Neural cell (in vitro differentiated cells): ENCODE data around the gene STXBP2. TPM values are rescaled to one million over a fixed set of nuclear protein-coding genes. Genes with fewer than 3 reads are reported as not detected.

Experiments
- H2AFZ ChIP-seq: fragments of 200-600, 300-800 bp; sonication (generic), shearing (Covaris generic); 2 replicates; pipeline ENCODE4 v1.6.0; 2014; ENCODE audit warnings: low read depth, mild to moderate bottlenecking, antibody characterized with exemption, low read length, moderate library complexity
- H3F3A ChIP-seq: fragments of 200-600 bp; shearing (Covaris generic); 2 replicates; pipeline ENCODE4 v1.6.1; 2016; ENCODE audit warnings: mild to moderate bottlenecking, moderate library complexity, mixed read lengths, antibody characterized with exemption, low read length; ENCODE audit not compliant: insufficient read depth, poor library complexity, severe bottlenecking
- H3K27ac ChIP-seq: fragments of 200-600, 300-800 bp; sonication (generic), shearing (Covaris generic); 2 replicates; pipeline ENCODE4 v1.5.1; 2014; ENCODE audit warnings: mild to moderate bottlenecking, low read length, moderate library complexity
- H3K27me3 ChIP-seq: fragments of 300-800, 200-600 bp; sonication (generic), shearing (Covaris generic); 2 replicates; pipeline ENCODE4 v1.6.0; 2014; ENCODE audit warnings: mild to moderate bottlenecking, low read depth, low read length, moderate library complexity; ENCODE audit not compliant: insufficient read depth
- H3K36me3 ChIP-seq: fragments of 300-800, 200-600 bp; sonication (generic), shearing (Covaris generic); 2 replicates; pipeline ENCODE4 v1.5.1; 2014; ENCODE audit warnings: mild to moderate bottlenecking, antibody characterized with exemption, low read length, moderate library complexity; ENCODE audit not compliant: insufficient read depth
- H3K4me2 ChIP-seq: fragments of 300-800, 200-600 bp; sonication (generic), shearing (Covaris generic); 2 replicates; pipeline ENCODE4 v1.6.0; 2014; ENCODE audit warnings: mild to moderate bottlenecking, low read length
- H3K4me3 ChIP-seq: fragments of 300-800, 200-600 bp; sonication (generic), shearing (Covaris generic); 2 replicates; pipeline ENCODE4 v1.5.1; 2014; ENCODE audit warnings: mild to moderate bottlenecking, low read length, moderate library complexity
- H3K79me2 ChIP-seq: fragments of 200-600 bp; shearing (Covaris generic); replicated peaks from 2 replicates; pipeline ENCODE4 v1.6.0; 2014; ENCODE audit warnings: mild to moderate bottlenecking, low read length, moderate library complexity; ENCODE audit not compliant: insufficient read depth
- H3K9ac ChIP-seq: fragments of 300-800, 200-600 bp; sonication (generic), shearing (Covaris generic); 2 replicates; pipeline ENCODE4 v1.6.1; 2016; ENCODE audit warnings: mild to moderate bottlenecking, low read length, mixed read lengths
- H3K9me2 ChIP-seq: fragments of 200-600 bp; shearing (Covaris generic); 2 replicates; pipeline ENCODE4 v1.6.1; 2016; ENCODE audit warnings: mild to moderate bottlenecking, low read length, mixed read lengths; ENCODE audit not compliant: insufficient read depth
- H3K9me3 ChIP-seq: fragments of 200-600, 300-800 bp; sonication (generic), shearing (Covaris generic); 2 replicates; pipeline ENCODE4 v1.6.1; 2016; ENCODE audit warnings: mild to moderate bottlenecking, mixed run types, low read length, moderate library complexity, mixed read lengths
- H4K20me1 ChIP-seq: fragments of 200-600 bp; shearing (Covaris generic); 2 replicates; pipeline ENCODE4 v1.6.1; 2016; ENCODE audit warnings: mild to moderate bottlenecking, mixed run types; ENCODE audit not compliant: insufficient read depth
- MXI1 ChIP-seq: fragments of 450-650 bp; conservative IDR thresholded peaks from 2 replicates; pipeline ENCODE4 v1.6.1; 2014; ENCODE audit warnings: antibody characterized with exemption, mild to moderate bottlenecking; ENCODE audit not compliant: poor library complexity, severe bottlenecking
- polyA plus RNA-seq: library from polyadenylated mRNA; depleted of rRNA; stranded (reverse); fragments of >200 nt; gene quantifications from 2 replicates; pipeline ENCODE4 v1.2.3, GENCODE V29; 2014
- small RNA-seq, 3 experiments: library from RNA; depleted of rRNA; stranded (forward); fragments of <200 nt; gene quantifications; one replicate each; pipeline ENCODE3, GENCODE V24; 2012
- TF ChIP-seq, protein P1 (sequence below): fragments of 450-650 bp; IDR thresholded peaks from 2 replicates; pipeline ENCODE4 v1.5.1; 2014; ENCODE audit warnings: antibody characterized with exemption, mild to moderate bottlenecking, moderate library complexity; ENCODE audit not compliant: poor library complexity, severe bottlenecking
- TF ChIP-seq, protein P2 (sequence below): IDR thresholded peaks from 2 replicates; pipeline ENCODE4 v1.6.1; 2012; ENCODE audit warnings: borderline replicate concordance

The STXBP2 gene
- polyA plus RNA-seq, 1 donor from 2014 or later = 1.7 TPM

DNA sequence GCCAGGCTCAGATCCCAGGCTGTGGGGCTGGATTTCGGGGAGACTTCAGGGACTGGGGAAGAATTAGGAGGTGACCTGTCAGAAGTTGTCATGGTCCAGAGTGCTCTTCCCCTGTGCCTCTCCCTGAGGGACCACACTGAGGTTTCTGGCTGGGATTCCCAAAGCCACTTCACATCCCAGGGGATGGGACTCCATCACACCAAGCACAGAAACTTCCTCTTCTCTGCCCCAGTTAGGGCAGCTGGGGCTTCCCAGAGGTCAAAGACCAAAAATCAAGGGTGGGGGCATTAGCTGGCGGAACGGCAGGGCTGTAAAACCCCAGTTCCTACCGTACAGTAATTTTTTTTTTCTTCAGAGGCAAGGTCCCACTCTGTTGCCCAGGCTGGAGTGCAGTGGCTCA is 57.6 kb downstream of the STXBP2 start:
- Histone ChIP-seq H3K9me2 (no peaks in the 10 kb centered on the region), H3K27me3 (no peaks in the 10 kb centered on the region), H3F3A (no peaks in the 10 kb centered on the region), H3K4me2 (no peak overlapping the region), H4K20me1 (no peaks in the 10 kb centered on the region), H3K9ac (no peak overlapping the region), H3K27ac (no peak overlapping the region), H3K4me3 (no peak overlapping the region), H3K79me2 (no peaks in the 10 kb centered on the region), H3K36me3 (no peaks in the 10 kb centered on the region), H2AFZ (no peak overlapping the region), H3K9me3 (no peaks in the 10 kb centered on the region)
- TF ChIP-seq, protein P1, sequence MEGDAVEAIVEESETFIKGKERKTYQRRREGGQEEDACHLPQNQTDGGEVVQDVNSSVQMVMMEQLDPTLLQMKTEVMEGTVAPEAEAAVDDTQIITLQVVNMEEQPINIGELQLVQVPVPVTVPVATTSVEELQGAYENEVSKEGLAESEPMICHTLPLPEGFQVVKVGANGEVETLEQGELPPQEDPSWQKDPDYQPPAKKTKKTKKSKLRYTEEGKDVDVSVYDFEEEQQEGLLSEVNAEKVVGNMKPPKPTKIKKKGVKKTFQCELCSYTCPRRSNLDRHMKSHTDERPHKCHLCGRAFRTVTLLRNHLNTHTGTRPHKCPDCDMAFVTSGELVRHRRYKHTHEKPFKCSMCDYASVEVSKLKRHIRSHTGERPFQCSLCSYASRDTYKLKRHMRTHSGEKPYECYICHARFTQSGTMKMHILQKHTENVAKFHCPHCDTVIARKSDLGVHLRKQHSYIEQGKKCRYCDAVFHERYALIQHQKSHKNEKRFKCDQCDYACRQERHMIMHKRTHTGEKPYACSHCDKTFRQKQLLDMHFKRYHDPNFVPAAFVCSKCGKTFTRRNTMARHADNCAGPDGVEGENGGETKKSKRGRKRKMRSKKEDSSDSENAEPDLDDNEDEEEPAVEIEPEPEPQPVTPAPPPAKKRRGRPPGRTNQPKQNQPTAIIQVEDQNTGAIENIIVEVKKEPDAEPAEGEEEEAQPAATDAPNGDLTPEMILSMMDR = no peak
- TF ChIP-seq, protein P2, sequence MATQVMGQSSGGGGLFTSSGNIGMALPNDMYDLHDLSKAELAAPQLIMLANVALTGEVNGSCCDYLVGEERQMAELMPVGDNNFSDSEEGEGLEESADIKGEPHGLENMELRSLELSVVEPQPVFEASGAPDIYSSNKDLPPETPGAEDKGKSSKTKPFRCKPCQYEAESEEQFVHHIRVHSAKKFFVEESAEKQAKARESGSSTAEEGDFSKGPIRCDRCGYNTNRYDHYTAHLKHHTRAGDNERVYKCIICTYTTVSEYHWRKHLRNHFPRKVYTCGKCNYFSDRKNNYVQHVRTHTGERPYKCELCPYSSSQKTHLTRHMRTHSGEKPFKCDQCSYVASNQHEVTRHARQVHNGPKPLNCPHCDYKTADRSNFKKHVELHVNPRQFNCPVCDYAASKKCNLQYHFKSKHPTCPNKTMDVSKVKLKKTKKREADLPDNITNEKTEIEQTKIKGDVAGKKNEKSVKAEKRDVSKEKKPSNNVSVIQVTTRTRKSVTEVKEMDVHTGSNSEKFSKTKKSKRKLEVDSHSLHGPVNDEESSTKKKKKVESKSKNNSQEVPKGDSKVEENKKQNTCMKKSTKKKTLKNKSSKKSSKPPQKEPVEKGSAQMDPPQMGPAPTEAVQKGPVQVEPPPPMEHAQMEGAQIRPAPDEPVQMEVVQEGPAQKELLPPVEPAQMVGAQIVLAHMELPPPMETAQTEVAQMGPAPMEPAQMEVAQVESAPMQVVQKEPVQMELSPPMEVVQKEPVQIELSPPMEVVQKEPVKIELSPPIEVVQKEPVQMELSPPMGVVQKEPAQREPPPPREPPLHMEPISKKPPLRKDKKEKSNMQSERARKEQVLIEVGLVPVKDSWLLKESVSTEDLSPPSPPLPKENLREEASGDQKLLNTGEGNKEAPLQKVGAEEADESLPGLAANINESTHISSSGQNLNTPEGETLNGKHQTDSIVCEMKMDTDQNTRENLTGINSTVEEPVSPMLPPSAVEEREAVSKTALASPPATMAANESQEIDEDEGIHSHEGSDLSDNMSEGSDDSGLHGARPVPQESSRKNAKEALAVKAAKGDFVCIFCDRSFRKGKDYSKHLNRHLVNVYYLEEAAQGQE = no peak
- TF ChIP-seq MXI1 = no peak

Small RNAs within 50 kb of the gene (small RNA-seq; reads per million reads assigned to genes)
- 0 to 1.1 (median 0.16) reads per million in 3 experiments for gene MIR6792

Other genes starting within 250 kb of the STXBP2 start
- gene PEX11G, start 148.1 kb upstream of the STXBP2 start, polyA plus RNA-seq = 1.2 and 1.3 TPM in 2 replicates
- gene ZNF358, start 121.0 kb upstream of the STXBP2 start, polyA plus RNA-seq = 14.6 and 22.0 TPM in 2 replicates
- gene MCOLN1, start 114.5 kb upstream of the STXBP2 start, polyA plus RNA-seq = 16.9 and 20.6 TPM in 2 replicates
- 10.8 and 25.0 TPM in 2 replicates for gene PNPLA6, start 101.4 kb upstream of the STXBP2 start, polyA plus RNA-seq
- 17.0 and 22.5 TPM in 2 replicates for gene CAMSAP3, start 41.2 kb upstream of the STXBP2 start, polyA plus RNA-seq
- gene XAB2, start 7.6 kb upstream of the STXBP2 start, polyA plus RNA-seq = 19.6 and 20.8 TPM in 2 replicates
- 84.6 and 105 TPM in 2 replicates for gene PET100, start 7.3 kb upstream of the STXBP2 start, polyA plus RNA-seq
- gene PCP2, start 3.4 kb upstream of the STXBP2 start, polyA plus RNA-seq = not detected in 2 replicates
- gene RETN, start 31.9 kb downstream of the STXBP2 start, polyA plus RNA-seq = not detected in 2 replicates
- gene MCEMP1, start 40.0 kb downstream of the STXBP2 start, polyA plus RNA-seq = 0.22 TPM in 1 of 2 replicates, not detected in the other
- gene TRAPPC5, start 43.7 kb downstream of the STXBP2 start, polyA plus RNA-seq = 88.5 and 113 TPM in 2 replicates
- not detected in 2 replicates for gene FCER2, start 65.0 kb downstream of the STXBP2 start, polyA plus RNA-seq
- not detected in 2 replicates for gene CLEC4G, start 95.0 kb downstream of the STXBP2 start, polyA plus RNA-seq
- gene CD209, start 110.4 kb downstream of the STXBP2 start, polyA plus RNA-seq = not detected in 2 replicates
- not detected in 2 replicates for gene CLEC4M, start 126.1 kb downstream of the STXBP2 start, polyA plus RNA-seq
- 50.6 and 65.1 TPM in 2 replicates for gene EVI5L, start 193.1 kb downstream of the STXBP2 start, polyA plus RNA-seq
- gene PRR36, start 237.3 kb downstream of the STXBP2 start, polyA plus RNA-seq = 2.5 and 2.7 TPM in 2 replicates